GM21526 (cell line): Measurements from ENCODE around the gene TRIM50.
"Not testable (repeated sequence)": the region's sequence is repeated elsewhere in the genome, so short reads cannot be mapped to it uniquely, and the experiment has no call there.

Source experiments
- ATAC-seq: cut with Tn5 transposase; IDR thresholded peaks from one replicate; pipeline ENCODE4 v1.9.1; 2021; ENCODE audit warnings: moderate library complexity; ENCODE audit not compliant: unreplicated experiment, low FRiP score

Gene TRIM50

DNA sequence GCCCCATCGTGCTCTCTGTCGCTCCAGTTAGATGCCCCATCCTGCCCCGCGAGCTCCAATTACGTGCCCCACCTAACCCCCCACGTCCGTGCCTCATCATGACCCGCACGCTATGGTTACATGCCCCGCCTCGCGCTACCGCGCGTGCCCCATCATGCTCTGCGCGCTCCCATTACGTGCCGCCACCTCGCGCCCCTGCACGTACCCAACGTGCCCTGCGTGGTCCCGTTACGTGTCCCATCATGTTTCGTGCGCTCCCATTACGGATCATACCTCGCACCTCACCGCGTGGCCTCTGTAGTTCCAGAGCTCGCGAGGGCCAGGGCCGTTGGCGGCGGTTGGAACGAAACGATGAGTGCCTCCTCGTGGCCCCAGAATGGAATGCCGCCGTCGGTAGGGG is at the start of gene TRIM50, which contains the start of gene FKBP6:
TSS of gene TRIM50 (minus strand) at position 161 of the 400 bp plus-strand sequence. CDS start 3,295 bp downstream, outside the sequence.
TSS of gene FKBP6 (plus strand) at position 240 of the 400 bp plus-strand sequence. CDS start 268 bp downstream, outside the sequence.
- not testable (repeated sequence) for ATAC-seq

DNA sequence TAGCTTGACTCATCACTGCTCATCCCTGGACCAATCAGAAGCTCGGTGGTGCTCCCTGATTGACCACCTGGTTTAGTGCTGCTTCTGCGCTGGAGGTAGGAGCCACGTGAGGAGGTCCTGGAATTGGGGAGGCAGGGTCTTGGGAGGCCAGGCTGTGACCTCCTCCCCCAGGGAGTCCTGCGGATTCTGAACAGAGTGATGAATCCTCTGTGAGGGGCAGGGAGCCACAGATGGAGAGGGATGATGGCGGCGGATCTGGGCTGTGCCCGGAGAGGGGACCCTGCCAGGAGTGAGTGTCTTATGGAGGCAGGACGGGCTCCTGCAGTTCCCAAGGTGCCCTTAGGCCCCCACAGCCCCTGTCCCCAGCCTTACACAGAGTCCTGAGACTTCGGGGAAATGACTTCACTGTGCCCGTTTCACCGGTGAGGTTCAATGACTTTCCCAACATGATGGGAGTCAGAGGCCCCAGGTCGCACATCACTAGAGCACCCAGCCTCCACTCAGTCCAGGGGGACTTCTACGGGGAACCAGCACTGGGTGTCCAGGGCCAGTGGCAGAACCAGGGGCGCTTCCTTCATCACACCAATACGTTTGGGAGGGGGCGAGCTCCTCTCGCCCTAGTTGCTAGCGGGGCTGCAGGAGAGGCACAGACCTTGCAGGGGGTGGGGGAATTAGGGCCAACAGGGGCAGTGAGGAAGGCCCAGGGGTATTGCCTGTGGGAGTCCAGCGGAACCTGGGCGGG is 49.0 kb upstream of the TRIM50 start:
- ATAC-seq, result no peak

DNA sequence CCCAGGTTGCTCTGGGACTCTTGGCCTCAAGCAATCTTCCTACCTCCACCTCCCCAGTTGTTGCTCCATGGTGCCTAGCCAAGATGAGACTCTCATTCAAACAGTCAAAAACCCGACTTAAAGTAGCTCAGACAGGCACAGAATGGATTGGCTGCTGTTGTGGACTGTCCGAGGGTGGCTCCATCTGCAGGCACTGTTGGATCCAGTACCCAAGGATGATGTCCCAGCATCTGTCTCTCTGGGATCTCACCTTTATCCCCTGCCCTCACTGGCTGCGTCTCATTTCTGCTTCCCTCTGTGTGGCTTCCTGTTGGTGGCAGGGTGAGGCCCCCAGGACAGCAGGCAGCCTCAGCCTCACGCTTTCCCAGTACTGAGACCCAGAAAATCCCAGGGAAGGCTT is 48.4 kb upstream of the TRIM50 start:
- not testable (repeated sequence) for ATAC-seq

DNA sequence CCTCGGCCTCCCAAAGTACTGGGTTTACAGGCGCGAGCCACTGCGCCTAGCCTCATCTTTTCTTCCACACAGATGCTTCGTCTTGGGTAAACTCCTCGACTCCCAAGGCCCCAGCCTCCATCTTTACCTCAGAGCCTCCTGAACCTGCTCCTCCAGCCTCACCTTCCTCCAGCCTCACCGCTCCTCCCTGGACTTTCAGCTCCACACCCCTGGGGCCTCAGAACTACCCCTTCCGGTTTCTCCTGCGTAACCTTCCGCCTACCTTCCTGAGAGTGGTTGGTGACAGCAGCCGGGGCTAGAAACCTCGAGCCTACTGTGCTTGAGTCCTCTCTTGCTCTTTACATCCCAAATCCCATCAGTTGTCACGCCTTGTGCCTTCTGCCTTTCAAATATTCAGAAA is 45.9 kb upstream of the TRIM50 start:
- ATAC-seq, result no peak

DNA sequence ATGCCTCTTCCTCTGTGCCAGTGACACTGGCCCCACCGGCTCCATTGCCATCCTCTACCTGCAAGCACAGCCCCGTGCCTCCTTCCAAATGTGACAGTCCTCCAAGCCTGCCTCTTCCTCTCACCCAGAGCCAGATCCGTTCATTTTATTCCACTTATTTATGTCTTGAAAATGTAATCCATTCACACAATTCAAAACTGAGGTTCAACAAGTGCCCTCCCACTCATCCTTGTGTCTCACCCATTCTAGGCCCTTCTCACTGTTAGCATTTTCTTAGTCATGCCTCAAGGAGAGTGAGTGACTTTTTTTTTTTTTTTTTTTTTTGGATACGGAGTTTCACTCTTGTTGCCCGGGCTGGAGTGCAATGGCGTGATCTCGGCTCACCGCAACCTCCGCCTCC is 41.7 kb upstream of the TRIM50 start:
- ATAC-seq, result no peak

DNA sequence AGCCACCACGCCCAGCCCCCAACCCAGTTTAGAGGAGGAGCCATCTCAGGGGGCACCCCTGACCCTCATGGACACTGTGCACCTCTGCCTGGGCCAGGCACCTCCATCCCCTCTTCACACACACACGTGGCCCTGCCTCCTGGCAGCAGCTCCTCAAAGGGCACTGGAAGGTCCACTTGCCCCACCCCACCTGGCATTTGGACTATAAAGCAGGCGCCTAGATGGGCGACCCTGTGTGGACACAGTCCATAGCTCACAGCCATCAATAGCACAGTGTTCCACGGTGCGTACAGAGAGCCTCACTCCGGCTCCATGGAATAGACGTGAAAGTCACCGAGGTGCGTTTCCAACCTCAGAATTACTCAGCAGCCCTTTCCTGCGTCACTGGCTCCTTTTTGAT is 41.1 kb upstream of the TRIM50 start:
- no peak for ATAC-seq

DNA sequence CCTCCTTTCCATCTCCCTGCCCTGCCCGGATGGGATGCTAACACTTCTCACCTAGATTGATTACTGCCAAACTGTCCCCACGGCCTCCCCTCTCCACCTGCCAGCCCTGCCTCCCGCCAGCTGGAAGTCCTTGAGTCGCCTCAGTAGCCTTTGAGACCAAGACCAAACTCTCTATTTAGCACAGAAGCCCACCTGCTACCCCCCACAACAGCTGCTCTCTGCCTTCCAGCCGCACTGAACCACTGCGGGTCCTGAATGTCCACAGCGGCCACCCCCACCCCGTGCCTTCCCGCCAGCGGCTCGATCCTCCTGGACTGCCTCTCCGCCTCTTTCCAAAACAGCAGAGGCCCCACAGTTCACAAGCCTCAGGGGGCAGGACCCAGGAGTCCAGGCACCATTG is 39.1 kb upstream of the TRIM50 start:
- ATAC-seq, result no peak

DNA sequence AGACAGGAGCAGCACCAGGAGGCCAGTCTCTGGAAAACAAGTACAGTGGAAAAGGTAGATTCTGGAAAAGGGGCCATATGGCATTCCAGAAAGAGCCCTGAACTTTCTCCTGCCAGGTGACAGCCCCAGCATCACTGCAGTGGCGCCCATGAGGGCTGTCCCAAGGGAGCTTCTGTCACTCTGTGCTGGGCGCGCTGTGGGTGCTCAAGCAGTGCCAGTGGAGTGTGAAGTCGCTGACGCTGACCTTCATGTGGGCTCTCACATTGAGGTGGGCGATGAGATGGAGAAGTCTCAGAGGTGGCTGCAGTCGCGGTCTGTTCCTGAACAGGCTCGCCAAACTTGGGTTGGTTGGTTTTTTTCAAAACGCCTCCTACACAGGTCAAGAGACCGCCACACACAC is 38.2 kb upstream of the TRIM50 start:
- no peak for ATAC-seq

DNA sequence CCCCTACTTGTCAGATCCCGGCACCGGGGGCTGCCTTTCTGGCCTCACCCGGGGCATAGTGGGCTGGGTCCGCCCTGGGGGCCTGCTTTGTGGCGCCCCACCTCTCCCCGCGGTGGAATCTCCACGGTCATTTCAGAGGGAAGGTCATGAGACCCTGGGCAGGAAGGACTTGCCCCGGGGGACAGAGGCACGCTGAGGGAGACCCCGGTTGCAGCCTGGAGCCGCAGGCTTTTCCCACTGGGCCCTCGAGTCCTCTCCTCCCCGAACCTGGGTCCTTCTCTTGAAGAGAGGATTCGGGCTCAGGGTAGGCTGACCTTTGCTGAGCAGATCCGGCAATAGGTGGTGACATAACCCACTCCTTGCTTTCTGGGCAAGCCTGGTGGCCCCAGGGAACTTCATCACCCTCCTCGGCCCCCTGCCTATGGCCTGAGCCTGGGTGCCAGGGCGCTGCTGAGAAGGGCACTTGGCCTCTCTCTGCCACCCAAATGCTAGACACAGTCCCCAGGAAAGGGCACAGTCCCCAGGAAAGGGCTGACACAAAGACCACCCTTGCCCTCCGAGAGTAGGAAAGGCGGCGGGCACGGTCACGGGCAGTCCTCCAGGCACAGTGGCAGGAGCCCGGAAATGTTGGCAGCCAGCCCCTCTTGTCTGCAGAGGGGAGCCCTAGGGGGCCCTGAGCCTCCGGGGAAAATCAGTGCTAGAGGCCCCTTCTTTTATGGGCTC is 36.3 kb upstream of the TRIM50 start:
- ATAC-seq, result no peak

DNA sequence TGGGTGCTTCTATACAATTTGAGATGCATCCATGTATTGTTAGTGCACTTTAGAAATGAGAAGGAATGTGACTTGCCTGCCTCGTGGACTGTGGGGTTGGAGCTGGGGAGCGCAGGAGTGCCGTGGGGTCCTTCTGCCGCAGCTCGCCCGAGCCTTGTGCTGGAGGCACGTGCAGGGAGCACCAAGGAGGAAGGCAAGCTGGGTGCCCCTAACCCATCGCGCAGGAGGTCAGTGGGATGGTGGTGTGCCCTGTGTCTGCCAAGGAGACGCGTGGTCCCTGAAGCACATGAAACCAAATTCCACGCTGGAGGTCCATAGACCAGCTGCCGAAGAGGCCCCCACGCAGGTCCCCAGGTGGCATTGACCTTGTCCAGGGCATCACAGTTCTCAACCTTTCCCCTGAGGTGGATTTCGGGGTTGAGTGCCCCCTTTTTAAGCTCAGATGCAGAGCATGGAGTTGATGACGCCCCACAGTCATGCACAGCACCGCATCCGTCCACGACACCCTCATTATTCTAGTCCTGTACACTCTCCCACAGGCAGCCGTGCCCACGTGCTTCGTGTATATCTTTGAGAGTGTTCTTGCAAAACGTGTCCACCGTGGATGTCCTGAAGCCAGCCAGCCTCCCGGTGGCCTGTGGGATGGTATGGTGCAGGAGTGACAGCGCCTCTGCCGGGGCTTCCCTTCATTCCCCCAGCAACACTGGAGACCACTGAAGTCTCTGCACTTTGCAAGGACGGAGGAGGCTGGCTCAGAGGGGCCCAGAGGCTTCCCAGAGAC is 35.5 kb upstream of the TRIM50 start:
- no peak for ATAC-seq

DNA sequence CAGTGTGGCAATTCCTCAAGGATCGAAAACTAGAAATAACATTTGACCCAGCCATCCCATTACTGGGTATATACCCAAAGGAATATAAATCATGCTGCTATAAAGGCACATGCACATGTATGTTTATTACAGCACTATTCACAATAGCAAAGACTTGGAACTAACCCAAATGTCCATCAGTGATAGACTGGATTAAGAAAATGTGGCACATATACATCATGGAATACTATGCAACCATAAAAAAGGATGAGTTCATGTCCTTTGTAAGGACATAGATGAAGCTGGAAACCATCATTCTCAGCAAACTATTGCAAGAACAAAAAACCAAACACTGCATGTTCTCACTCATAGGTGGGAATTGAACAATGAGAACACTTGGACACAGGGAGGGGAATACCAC is 32.7 kb upstream of the TRIM50 start:
- ATAC-seq, result not testable (repeated sequence)

DNA sequence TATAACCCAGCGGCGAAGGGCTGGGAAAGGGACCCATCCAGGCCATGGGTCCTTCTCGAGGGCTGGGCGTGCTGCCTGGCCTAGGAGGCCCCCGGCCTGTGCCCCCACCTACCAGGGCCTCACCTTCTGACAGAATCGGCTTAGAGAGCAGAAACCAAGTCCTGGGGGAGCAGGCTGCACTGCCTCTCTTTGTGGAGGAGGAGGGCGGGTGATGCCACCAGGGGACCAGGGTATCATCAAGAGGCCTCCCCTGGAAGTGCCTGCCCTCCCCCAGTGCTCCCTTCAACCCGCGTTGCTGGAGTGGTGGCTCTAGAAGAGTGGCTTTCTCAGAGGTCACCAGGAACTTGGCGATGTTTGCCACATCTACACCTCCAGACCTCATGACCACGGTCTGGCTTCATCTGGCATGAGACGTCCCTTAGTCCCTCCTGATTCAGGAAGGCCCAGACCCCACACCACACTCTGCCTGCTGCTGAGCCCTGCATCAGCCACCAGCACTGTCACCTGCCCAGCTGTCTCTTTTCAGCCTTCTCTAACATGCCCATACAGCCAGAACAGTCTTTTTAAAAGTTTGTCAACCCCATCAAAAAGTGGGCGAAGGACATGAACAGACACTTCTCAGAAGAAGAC is 32.0 kb upstream of the TRIM50 start:
- ATAC-seq, result no peak

DNA sequence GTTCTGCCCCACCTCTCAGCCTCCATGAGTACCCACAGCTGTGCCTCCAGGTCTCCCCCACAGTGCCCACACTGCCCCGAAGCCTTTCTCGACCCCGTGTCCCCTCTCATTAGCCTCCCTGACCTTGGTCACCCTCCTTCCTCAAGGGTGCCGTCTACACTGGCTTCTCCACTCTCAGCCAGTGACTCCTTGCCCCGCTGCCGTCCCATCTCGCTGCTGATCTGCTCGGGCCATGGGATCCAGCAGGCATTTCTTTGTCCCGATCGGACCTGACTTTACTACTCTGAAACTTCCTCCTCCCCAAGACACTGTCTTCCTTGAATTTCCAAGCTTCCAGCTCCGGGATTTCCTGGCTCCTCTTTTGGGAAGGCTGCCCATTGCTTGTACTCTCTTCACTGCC is 31.4 kb upstream of the TRIM50 start:
- no peak for ATAC-seq

DNA sequence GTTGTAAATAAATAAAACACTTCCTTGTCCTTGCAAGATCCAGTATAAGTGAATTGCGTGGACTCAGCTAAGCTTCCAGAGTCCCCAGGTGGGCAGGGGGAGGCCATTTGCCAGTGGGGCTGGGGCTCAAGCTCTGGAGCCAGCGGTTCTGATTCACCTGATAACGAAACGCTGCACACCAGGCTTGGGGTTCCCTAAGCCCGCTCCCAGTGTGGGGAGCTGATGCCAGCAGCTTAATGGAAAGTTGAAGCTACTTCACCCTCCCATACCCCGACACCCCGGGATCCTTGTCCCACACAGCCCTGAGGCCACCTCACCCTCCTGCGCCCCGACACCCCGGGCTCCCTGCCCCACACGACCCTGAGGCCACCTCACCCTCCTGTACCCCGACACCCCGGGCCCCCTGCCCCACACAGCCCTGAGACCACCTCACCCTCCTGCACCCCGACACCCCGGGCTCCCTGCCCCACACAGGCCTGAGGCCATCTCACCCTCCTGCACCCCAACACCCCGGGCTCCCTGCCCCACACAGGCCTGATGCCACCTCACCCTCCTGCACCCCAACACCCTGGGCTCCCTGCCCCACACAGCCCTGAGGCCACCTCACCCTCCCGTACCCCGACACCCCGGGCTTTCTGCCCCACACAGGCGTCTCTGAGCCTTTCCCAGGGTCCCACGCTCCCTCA is 30.9 kb upstream of the TRIM50 start:
- no peak for ATAC-seq

DNA sequence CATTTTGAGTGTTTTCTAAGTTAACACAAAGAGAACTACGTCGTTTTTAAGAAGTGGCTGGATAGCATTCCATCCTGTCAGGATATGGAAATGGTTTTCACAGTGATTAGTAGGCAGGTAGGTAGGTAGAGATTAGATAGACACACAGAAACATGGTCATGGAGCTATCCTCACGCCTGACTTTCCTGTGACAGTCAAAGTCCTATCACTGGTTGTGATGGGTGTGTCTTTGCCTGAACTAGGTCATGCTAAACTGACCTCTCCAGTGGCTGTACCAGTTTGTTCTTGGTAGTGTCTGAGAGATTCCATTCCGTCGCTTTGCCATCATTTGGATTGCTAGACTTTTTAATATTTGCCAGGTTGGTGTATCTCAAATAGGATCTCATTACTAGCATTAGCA is 28.3 kb upstream of the TRIM50 start:
- ATAC-seq, result no peak

DNA sequence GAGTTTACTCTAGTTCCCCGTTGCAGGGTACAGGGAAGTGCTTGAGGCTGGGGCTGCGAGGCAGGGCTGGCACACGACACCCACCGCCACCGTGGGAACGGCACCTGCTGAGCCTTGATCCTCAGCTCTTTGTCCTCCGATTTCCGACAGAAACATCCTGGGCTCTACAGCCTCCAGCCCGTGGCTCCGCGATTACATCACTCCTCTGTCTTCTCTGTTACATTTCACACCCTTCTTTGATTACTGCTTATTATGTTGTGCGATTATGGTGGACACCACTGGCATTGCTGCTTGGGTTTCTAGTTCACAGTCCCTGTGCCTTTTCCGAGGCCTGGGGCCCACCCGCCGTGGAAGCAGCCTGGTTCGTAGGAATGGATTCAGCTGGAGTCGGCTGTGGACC is 26.9 kb upstream of the TRIM50 start:
- no peak for ATAC-seq

DNA sequence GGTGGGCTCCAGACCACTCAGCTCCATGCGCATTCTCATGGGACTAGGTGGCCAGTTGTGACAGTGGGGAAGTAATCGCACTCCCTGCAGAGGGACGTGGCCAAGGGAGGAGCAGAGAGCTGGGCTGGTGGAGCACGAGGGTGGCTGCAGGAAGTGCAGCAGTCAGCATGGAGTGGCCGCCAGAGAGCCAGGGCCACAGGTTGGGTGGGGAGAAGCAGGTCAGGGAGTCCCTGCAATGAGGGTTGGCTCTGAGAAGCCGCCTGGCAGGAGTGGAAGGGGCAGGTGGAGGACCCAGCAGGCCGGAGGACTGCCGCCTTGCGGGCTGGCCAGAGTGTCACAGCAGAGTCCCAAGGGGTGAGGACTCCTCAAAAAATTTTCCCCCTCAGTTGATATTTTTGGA is 26.3 kb upstream of the TRIM50 start:
- no peak for ATAC-seq

DNA sequence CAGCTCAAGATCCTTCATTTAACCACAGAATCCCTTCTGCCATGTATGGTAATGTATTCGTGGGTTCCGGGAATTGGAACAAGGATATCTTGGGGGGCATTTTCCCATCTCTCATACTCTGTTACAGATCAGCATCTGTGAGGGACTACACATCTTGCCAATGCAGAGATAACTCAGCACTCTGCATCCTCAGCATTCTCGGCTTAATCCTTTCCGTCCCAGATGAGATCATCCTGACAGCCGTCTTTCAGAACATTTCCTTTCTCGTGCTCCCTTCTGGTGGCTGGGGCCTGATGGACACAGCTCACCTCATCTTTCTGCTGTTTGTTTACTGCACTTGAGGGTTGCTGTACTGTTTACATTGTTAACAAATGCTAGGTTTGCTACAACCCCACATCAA is 25.4 kb upstream of the TRIM50 start:
- ATAC-seq, result no peak

DNA sequence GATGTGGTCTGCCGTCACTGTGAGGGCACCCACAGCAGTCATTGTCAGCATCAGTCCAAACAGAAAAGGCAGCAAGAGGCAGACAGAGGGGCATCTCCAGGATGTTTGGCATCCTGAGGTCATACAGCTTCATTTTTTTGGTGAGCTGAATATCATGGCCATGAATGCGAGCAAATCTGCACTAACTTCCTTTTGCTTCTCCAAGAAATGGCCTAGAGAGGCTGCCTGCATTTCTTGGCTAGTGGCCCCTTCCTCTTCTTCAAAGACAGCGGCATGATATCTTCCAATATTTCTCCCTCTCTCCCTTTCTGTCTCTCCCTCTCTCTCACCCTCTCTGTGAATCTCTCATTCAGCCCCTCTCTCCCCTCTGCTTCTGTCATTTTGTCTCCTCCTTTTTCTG is 24.9 kb upstream of the TRIM50 start:
- ATAC-seq, result no peak

DNA sequence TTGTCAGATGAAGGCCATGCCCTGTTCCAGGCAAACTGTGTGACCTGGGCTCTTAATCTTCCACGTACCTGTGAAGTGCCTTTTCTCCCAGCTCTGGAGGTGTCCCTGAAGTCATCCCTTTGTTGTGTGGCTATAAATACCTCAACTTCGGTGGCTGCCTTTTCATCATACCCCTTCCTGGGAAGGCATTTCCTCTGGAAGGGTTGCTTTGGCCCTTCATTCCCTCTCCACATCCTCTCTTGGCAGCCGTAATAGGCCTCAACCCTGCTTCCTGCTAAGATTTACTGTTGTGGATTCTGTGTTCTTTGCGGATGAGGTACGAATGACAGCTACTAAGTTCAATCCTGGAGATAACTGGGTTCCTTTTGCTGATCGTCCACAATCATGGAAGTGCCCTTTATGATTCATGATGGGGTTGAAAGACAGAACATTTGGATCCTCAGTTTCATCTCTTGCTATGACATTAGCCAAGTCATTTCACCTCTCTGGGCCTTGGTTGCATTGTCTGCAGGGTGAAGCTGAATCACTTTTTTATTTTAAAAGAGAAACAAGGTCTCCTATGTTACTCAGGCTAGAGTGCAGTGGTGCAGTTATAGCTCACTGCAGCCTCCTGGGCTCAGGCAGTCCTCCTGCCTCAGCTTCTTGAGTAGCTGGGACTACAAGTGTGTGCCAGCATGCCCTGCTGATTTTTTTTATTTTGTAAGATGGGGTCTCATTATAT is 23.7 kb upstream of the TRIM50 start:
- no peak for ATAC-seq
